ENCODE measurements around the gene CGNL1. TPM values are rescaled to one million over a fixed set of nuclear protein-coding genes. Genes with fewer than 3 reads are reported as not detected.

Gene CGNL1
- total and polyA plus RNA-seq, 10 of the 15 experiments (the other 5 are each of a cell fraction or from before 2014, with no cell fraction given): under 0.01 to 0.27 (median 0.04) TPM; not detected in 3

GRCh38 chr15:57544848-57545480 is 168.7 kb downstream of the CGNL1 start:
- H3K27ac ChIP-seq (ENCODE audit: control insufficient read depth, insufficient read depth): no peak overlapping the region
- peaks cover 12% of the 10 kb centered on the region for H3K4me1 ChIP-seq (ENCODE audit: control insufficient read depth, insufficient read depth, low read length)
- POLR2A ChIA-PET: no interaction called here
- no peak overlapping the region for H3K4me3 ChIP-seq
- RAD21 ChIA-PET (ENCODE audit: unreplicated experiment): interaction anchor here (1.4 kb wide), 1 partner anchor 17 kb away, joined by 5 read pairs; no protein-coding TSS in a partner anchor
- no peak overlapping the region for H3K9ac ChIP-seq (ENCODE audit: control insufficient read depth, insufficient read depth, low read length)
- WGBS (ENCODE audit: insufficient coverage, insufficient replicate concordance, low lambda C conversion rate, missing lambda C conversion rate): 38% methylated on average over 11 of the region's 11 CpGs
- CTCF ChIA-PET: interaction anchor here (0.8 to 7.0 kb wide), 4 partner anchors 17 to 224 kb away, joined by 3 to 101 read pairs (median 5); no protein-coding TSS in a partner anchor
- H3K27me3 ChIP-seq (replicated peaks in 1 of 2; ENCODE audit: control insufficient read depth in 2 of 2, insufficient read depth in 2 of 2, low read length in 1 of 2): peaks cover 0 to 1% of the 10 kb centered on the region in 2 experiments; a peak in 2 of 4 replicates
- peaks cover 5% of the 10 kb centered on the region for H3K9me3 ChIP-seq (replicated peaks; ENCODE audit: control insufficient read depth, insufficient read depth, low read length)
- in situ Hi-C loops (cut with MboI): loop anchor here (25.0 kb wide), 2 partner anchors 533 to 733 kb away; no protein-coding TSS in a partner anchor
- ATAC-seq: no peak
- FAIRE-seq: no peak
- H3K79me2 ChIP-seq (ENCODE audit: control insufficient read depth, insufficient read depth, low read length): no peaks in the 10 kb centered on the region
- TF ChIP-seq LARP7 (IDR thresholded peaks at IDR 0.05) (no peak), BMI1 (IDR thresholded peaks at IDR 0.05; ENCODE audit: borderline replicate concordance) (no peak), CBX5 (IDR thresholded peaks at IDR 0.05; ENCODE audit: low read depth) (no peak), RFX5 (IDR thresholded peaks at IDR 0.05; ENCODE audit: low read depth, low read length) (no peak), YY1 (IDR thresholded peaks at IDR 0.05; ENCODE audit: low read depth, low read length) (no peak), CREM (IDR thresholded peaks at IDR 0.05; ENCODE audit: low read depth) (no peak), ESRRA (IDR thresholded peaks at IDR 0.05; ENCODE audit: low read length) (no peak), PRDM15 (CRISPR knock-in tag; IDR thresholded peaks at IDR 0.05) (no peak), STAT3 (IDR thresholded peaks at IDR 0.05; ENCODE audit: low read depth, low read length) (no peak), RELB (IDR thresholded peaks at IDR 0.05; ENCODE audit: low read depth) (no peak), CEBPB (IDR thresholded peaks at IDR 0.05; ENCODE audit: borderline replicate concordance in 1 of 2, low read depth in 2 of 2, low read length in 2 of 2) (no peak), ZNF217 (IDR thresholded peaks at IDR 0.05) (no peak), IKZF1 (conservative IDR thresholded peaks at IDR 0.05) (no peak), POLR2AphosphoS2 (IDR thresholded peaks at IDR 0.05; ENCODE audit: low read depth, low read length) (no peak), MTA2 (IDR thresholded peaks at IDR 0.05; ENCODE audit: low read depth) (no peak)
- H3K4me2 ChIP-seq (ENCODE audit: control insufficient read depth, insufficient read depth): no peak overlapping the region
- BruUV-seq (replicated peaks): no TSS peak
- intact Hi-C loops (cut with micrococcal nuclease; ENCODE audit: unreplicated experiment): loop anchor here (5.0 kb wide), 1 partner anchor 398 kb away; no protein-coding TSS in a partner anchor
- H3K36me3 ChIP-seq (ENCODE audit: control insufficient read depth in 2 of 2, insufficient read depth in 2 of 2, low read length in 1 of 2): no peaks in the 10 kb centered on the region
- SMC1A ChIA-PET (ENCODE audit: uncharacterized antibody, unreplicated experiment): interaction anchor here (0.6 to 4.3 kb wide), 2 partner anchors 16 to 1168 kb away, joined by 3 to 34 read pairs; no protein-coding TSS in a partner anchor
- no peak for DNase-seq (ENCODE audit: low read depth, low spot score)
- H2AFZ ChIP-seq (ENCODE audit: control insufficient read depth, low read depth, low read length): no peak overlapping the region
- no peaks in the 10 kb centered on the region for H4K20me1 ChIP-seq (ENCODE audit: control insufficient read depth, insufficient read depth)

Measured in GM12878 (cell line).